ENCODE data around the gene KMT5C.

KMT5C gene

DNA sequence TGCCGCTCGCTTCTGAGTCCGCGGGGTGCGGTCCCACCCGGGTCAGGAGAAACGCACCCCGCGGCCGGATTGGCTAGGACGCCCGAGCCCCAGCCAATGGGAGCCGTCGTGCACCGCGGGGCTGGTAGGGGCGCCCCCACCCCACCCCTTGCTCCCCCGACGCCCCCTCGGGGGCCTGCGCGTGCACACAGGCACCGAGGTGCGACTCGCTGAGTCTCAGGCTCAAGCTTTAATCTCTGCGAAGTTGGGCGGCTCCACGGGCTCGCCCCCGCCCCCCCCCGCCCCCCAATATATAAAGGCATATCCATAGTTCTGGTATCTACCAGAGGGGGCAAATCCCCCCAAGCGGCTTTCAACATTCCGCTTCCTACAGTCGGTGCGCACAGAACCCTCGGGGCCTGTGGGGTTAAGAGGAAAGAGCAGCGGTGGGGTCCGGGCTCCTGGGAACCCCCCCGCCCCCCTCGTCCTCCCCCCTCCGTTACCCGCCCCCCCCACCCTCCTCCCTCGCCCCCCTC, 15.1 kb downstream of the KMT5C start, which contains the start of gene COX6B2:
TSS of gene COX6B2 (minus strand) at position 22 of the 515 bp plus-strand sequence. CDS start 198 bp downstream, outside the sequence.
- TF ChIP-seq CTCF (conservative IDR thresholded peaks at IDR 0.05) (no peak), ZFX (IDR thresholded peaks at IDR 0.05) (no peak)
- H3K27ac ChIP-seq, result no peak within 1 kb of the TSS

DNA sequence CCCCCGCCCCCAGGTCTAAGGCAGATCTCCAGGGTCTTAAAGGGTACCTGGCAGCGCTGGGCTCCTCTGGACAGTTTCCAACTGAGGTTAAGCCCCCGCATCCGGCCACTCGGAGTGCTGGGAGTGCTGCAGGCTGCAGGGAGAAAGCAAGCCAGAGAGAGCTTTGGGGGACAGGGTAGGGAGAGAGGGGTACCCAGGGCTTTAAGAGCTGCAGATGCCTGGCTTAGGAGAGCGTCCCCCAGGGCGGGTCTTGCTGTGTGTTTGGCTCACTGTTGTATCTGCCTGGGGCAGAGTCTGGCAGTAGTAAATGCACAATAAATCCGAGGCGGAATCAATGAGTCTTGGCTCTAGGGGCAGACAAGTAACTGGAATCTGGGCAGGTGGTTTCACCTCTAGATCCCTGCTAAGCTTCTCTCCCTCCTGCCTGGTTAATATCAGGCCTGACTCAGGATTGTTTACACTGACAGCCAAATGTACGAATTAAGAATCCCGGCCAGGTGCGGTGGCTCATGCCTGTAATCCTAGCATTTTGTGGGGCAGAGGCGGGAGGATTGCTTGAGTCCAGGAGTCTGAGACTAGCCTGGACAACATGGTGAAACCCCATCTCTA, 15.6 kb downstream of the KMT5C start:
- H3K27ac ChIP-seq, result no peak overlapping the region
- no peak for TF ChIP-seq CTCF (conservative IDR thresholded peaks at IDR 0.05)

GRCh38 chr19:55358493-55358892, 18.8 kb downstream of the KMT5C start:
- H3K27ac ChIP-seq, result no peak overlapping the region
- TF ChIP-seq CTCF (conservative IDR thresholded peaks at IDR 0.05) (no peak), ZFX (IDR thresholded peaks at IDR 0.05) (no peak)

DNA sequence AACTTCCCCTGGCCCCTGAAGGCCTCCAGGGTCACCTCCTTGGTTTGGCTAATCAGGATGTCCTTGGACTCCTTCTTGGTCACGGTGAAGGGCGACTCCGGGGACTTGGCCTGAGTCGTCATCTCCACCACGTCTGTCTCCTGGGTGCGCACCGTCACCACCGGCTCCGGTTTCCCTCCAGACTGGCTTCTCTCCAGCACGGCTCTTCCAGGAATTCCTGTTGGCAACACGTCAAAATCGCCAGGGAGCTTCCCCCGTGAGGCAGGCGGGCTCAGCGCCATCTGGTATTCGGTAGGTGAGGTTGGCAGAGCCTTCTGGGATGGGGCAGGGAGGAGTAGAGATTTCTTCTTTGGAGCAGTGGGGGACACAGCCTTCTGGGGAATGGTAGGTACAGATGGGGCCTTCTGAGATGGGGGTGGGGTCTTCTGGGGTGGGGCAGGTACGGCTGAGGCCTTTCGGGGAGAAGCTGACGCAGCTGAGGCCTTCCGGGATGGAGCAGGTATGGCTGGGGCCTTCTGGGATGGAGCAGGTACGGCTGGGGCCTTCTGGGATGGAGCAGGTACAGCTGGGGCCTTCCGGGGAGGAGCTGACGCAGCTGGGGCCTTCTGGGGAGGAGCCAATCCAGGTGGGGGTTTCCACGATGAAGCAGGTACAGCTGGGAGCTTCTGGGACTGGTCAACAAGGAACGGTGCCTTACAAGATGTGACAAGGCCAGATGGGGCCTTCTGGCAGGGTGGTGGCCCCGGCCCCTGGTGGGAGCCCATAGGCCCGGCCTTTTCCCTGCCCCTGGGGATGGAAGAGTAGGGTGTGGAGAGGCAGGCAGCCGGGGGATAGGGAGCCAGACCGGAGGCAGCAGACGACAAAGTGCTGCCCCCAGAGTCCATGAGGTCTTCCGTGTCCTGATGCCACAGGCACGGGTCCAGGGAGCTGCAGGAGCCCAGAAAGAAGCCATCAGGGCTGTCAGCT, 19.6 kb downstream of the KMT5C start:
- H3K27ac ChIP-seq, result no peak overlapping the region
- no peak for TF ChIP-seq CTCF (conservative IDR thresholded peaks at IDR 0.05)

GRCh38 chr19:55360902-55361301, 21.2 kb downstream of the KMT5C start:
- TF ChIP-seq CTCF (conservative IDR thresholded peaks at IDR 0.05) (no peak), ZFX (IDR thresholded peaks at IDR 0.05) (no peak)
- no peak overlapping the region for H3K27ac ChIP-seq

GRCh38 chr19:55362174-55362989, 22.7 kb downstream of the KMT5C start:
- TF ChIP-seq CTCF (conservative IDR thresholded peaks at IDR 0.05), result no peak
- no peak for TF ChIP-seq ZFX (IDR thresholded peaks at IDR 0.05)
- H3K27ac ChIP-seq, result no peak overlapping the region

Data from C4-2B (cell line).